ENCODE results near the gene INPP5B. TPM values are rescaled to one million over a fixed set of nuclear protein-coding genes. Genes with fewer than 3 reads are reported as not detected.

The INPP5B gene
- total and polyA plus RNA-seq, 9 of the 15 experiments (the other 6 are each of a cell fraction or from before 2014, with no cell fraction given): 14.1 to 28.7 (median 20.9) TPM

GRCh38 chr1:37925316-37925715 is 21.5 kb downstream of the INPP5B start:
- H3K27ac ChIP-seq (ENCODE audit: extremely low read depth, low read depth, low read length): peak overlapping the region; percentile 3; the same call in 1 of the 3 replicates
- intact Hi-C loops (cut with micrococcal nuclease): no loop called here
- POLR2A ChIA-PET: interaction anchor here (0.6 to 1.1 kb wide), 6 partner anchors 9 to 22 kb away, joined by 3 to 6 read pairs (median 3); partner anchors contain the start of gene INPP5B

More at GRCh38 chr1:37925316-37925715, 21.5 kb downstream of the INPP5B start:
- no peaks in the 10 kb centered on the region for H3K27me3 ChIP-seq (ENCODE audit: control insufficient read depth in 2 of 2, insufficient read depth in 2 of 2, low read length in 2 of 2)
- no peak for FAIRE-seq
- in situ Hi-C loops (cut with MboI): no loop called here
- 84% methylated on average over 4 of the region's 4 CpGs for WGBS (ENCODE audit: insufficient coverage, low coverage, missing lambda C conversion rate)
- BruUV-seq (replicated peaks): no TSS peak
- ATAC-seq: no peak
- H3K4me1 ChIP-seq (replicated peaks in 1 of 2; ENCODE audit: control insufficient read depth in 2 of 2, insufficient read depth in 2 of 2, low read length in 2 of 2): peaks cover 42 to 52% of the 10 kb centered on the region in 2 experiments; a peak in 4 of 5 replicates
- H3K9me1 ChIP-seq (ENCODE audit: control insufficient read depth, insufficient read depth, low read length): no peaks in the 10 kb centered on the region
- peaks cover 8% of the 10 kb centered on the region; the same call in 1 of the 3 replicates for H3K36me3 ChIP-seq (ENCODE audit: control insufficient read depth, insufficient read depth, low read length)
- H3K79me2 ChIP-seq (ENCODE audit: control insufficient read depth, insufficient read depth, low read length): peaks cover 84% of the 10 kb centered on the region
- no peak for DNase-seq (ENCODE audit: extremely low read depth in 1 of 4, low spot score in 3 of 4)
- H3K4me3 ChIP-seq: no peak overlapping the region
- TF ChIP-seq KLF13 (tag; IDR thresholded peaks at IDR 0.05; ENCODE audit: borderline replicate concordance, low read depth) (no peak), MEF2D (tag; conservative IDR thresholded peaks at IDR 0.05; ENCODE audit: low read depth) (no peak), PHB2 (IDR thresholded peaks at IDR 0.05; ENCODE audit: low read depth) (no peak), SMC3 (conservative IDR thresholded peaks at IDR 0.05; ENCODE audit: insufficient read depth, low read depth, low read length) (no peak), ZZZ3 (IDR thresholded peaks at IDR 0.05) (no peak), GTF2B (IDR thresholded peaks at IDR 0.05; ENCODE audit: extremely low read depth, insufficient read length) (no peak), ZNF347 (CRISPR knock-in tag; IDR thresholded peaks at IDR 0.05; ENCODE audit: low read depth) (no peak), CHD1 (IDR thresholded peaks at IDR 0.05; ENCODE audit: low read length) (no peak), ZNF764 (CRISPR knock-in tag; IDR thresholded peaks at IDR 0.05; ENCODE audit: low read depth) (no peak), POLR2A (conservative IDR thresholded peaks at IDR 0.05) (no peak), ZBTB1 (CRISPR knock-in tag; IDR thresholded peaks at IDR 0.05; ENCODE audit: borderline replicate concordance, low read depth) (no peak), POLR2AphosphoS2 (IDR thresholded peaks at IDR 0.05; ENCODE audit: low read length) (no peak), SIRT6 (IDR thresholded peaks at IDR 0.05; ENCODE audit: low read depth, low read length) (no peak), SPI1 (IDR thresholded peaks at IDR 0.05; ENCODE audit: borderline replicate concordance, low read depth, low read length) (no peak)
- H3K4me2 ChIP-seq (ENCODE audit: insufficient read depth, low read length): no peak overlapping the region
- peaks cover under 1% of the 10 kb centered on the region; the same call in 1 of the 2 replicates for H4K20me1 ChIP-seq (replicated peaks; ENCODE audit: control insufficient read depth, insufficient read depth, low read length)
- H3K9me3 ChIP-seq (replicated peaks; ENCODE audit: control insufficient read depth, insufficient read depth, low read depth, low read length): no peaks in the 10 kb centered on the region
- CTCF ChIA-PET (ENCODE audit: low intra/inter-chr PET ratio): no interaction called here
- H2AFZ ChIP-seq (ENCODE audit: low read depth, low read length): no peak overlapping the region
- H3K9ac ChIP-seq (ENCODE audit: insufficient read depth in 1 of 2, low read depth in 2 of 2, low read length in 2 of 2): no peak overlapping the region

All from K562 (cell line).